Stimulated activated CD4-positive, alpha-beta T cell treated with anti-CD3 and anti-CD28 coated beads, Interleukin-12 subunit alpha, Interleukin-12 subunit beta, amount 100 ng/mL, for 24 hours (primary cell): Measurements from ENCODE around the gene TMEM185A.
"Not testable (repeated sequence)": the region's sequence is repeated elsewhere in the genome, so short reads cannot be mapped to it uniquely, and the experiment has no call there.

ENCODE experiments used
- DNase-seq, 2 experiments: peaks; one replicate each; pipeline ENCODE4 v3.0.0-alpha.2; 2020; ENCODE audit warnings: low read depth in 2 of 2

TMEM185A gene

DNA sequence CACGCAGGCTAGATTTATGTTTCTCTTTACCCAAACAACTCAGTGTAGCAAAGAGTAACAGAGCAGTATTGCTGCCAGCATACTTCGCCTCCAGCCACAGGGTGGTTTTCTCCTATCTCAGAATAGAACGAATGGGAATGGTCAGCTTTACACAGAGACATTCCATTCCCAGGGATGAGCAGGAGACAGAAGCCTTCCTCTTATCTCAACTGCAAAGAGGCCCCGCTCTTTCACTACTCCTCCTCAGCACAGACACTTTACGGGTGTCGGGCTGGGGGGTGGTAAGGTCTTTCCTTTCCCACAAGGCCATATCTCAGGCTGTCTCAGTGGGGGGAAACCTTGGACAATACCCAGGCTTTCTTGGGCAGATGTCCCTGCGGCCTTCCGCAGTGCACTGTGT lies 4.8 kb downstream of the TMEM185A start:
- not testable (repeated sequence) for DNase-seq

DNA sequence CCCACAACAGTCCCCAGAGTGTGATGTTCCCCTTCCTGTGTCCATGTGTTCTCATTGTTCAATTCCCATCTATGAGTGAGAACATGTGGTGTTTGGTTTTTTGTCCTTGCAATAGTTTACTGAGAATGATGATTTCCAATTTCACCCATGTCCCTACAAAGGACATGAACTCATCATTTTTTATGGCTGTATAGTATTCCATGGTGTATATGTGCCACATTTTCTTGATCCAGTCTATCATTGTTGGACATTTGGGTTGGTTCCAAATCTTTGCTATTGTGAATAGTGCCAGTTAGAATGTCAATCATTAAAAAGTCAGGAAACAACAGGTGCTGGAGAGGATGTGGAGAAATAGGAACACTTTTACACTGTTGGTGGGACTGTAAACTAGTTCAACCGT lies 11.9 kb downstream of the TMEM185A start:
- DNase-seq = not testable (repeated sequence)

DNA sequence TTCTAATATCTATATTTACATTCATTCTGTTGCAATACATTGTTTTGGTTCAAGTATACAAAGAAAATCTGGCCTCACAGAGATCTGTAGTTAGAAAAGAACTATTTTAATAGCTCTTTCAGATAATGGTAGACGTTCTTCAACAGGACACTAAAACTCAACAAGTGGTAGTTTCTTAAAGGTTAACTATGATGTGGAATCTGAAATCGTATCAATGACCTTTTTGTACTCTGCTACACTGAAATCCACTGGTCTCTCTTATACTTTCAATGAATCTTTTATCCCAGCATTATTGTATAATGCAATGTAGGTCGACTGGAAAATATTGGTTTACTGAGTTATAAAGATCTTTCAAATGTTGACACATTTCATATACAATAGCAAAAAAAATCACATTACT lies 12.7 kb downstream of the TMEM185A start:
- DNase-seq = no peak

DNA sequence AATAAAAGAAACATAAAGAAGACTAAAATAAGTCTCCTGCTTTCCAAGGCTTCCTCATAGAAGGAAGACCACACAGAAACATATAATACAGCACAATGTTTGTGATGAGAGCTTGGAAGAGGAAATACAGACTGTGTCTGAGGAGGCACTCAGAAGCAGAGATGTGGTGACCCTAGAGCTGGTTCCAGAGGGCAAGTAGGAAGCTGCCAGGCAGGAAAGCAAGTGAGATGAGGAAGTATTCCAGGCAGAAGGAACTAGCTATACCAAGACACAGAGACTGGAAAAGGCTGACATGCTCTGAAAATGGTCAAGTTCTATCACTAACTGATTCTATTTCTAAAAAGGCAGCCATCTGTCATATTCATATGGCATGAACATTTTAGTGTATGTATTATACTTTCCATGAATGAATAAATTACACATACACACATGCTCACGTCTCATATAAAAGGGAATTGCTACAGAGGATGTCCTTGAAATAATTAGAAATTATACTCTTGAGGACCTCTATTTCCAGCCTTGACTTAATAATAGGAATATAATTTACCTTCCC lies 19.9 kb downstream of the TMEM185A start:
- no peak for DNase-seq

DNA sequence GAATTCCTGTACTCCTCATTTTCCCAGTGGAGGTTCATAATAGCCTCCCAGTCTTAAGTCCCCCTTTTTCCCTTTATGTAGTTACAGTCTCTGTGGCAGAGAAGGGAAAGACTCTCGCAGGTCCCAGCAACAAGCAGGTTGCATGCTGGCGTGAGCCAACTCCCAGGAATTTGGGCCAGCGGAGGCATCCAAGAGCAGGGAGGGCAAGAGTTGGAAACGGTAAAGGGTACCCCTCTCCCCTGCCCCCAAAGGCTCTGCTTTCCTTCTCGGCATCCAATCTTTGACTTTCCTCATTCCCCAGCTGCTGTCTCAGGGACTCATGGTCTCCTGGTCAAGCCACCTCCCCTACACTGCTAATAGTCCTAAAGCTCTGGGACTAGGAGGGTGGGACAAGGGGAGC lies 21.1 kb downstream of the TMEM185A start:
- no peak for DNase-seq

DNA sequence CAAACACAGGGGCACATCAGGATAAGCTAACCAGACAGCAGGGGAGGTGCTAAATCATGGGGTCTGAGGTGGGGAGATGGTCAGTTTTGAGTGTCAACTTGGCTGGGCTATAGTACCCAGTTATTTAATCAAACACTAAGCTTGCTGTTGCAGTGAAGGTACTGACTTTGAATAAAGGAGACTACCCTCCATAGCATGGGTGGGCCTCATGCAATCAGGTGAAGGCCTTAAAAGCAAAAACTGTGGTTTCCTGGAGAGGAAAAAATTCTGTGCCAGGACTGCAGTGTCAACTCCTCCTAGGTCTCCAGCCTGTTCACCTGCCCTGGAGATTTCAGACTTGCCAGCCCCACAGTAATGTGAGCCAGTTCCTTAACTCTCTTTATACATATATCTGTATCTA lies 23.9 kb downstream of the TMEM185A start:
- DNase-seq = no peak

DNA sequence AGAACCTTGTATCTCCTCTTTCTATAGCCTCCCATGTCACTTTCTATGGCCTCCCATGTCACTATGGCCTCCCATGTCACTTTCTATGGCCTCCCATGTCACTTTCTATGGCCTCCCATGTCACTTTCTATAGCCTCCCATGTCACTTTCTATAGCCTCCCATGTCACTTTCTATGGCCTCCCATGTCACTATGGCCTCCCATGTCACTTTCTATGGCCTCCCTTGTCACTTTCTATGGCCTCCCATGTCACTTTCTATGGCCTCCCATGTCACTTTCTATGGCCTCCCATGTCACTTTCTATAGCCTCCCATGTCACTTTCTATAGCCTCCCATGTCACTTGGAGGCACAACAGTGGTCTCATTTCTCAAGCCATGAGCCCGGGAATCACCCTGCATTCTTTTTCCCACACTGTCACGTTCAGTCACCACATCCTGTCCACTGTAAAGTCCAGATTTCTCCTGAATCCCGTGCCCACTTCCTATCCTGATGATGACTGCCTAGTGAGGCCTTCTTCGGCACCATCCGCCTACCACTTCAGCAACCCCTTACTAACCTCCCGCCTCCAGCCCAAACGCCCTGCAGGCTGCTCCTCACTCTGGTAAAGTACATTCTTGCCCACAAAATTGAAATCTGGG lies 26.2 kb downstream of the TMEM185A start:
- not testable (repeated sequence) for DNase-seq

DNA sequence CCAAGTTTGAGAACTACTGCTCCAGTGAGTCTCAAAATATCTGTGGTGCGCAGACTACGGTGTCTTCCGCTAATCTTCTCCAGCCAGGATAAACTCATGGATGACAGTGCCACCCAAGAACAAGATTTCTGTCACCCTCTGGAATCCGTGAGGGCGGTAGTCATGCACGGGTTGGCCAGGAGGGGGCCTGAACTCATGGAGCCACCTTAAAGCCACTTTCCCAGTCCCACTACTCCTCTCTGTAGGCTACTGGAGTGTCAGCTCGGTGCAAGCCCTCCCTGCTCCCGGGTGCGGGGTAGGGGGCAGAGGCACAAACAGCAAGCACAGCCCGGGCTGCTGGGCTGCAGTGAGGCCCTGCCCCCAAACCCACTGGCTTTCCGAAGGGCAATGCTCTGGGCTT lies 33.0 kb downstream of the TMEM185A start:
- not testable (repeated sequence) for DNase-seq

DNA sequence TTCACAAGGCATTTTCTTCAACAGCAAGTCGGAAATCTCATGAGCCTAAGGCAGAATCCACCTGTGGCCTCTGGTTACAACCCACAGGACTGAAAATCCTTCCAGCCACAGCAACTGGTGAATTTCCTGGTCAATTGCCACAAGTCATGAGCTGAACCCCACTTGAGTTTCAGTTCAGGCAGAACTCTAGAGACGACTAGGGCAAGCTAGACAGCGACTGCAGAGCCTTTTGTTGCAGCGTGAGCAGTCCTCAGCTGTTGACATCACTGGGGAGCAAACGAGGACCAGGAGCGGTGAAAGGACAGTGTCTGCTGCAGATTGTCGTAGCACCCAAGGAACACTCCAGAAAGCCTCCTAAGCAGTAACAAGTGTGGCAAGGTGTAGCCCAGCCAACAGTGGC lies 35.6 kb downstream of the TMEM185A start:
- DNase-seq = not testable (repeated sequence)

DNA sequence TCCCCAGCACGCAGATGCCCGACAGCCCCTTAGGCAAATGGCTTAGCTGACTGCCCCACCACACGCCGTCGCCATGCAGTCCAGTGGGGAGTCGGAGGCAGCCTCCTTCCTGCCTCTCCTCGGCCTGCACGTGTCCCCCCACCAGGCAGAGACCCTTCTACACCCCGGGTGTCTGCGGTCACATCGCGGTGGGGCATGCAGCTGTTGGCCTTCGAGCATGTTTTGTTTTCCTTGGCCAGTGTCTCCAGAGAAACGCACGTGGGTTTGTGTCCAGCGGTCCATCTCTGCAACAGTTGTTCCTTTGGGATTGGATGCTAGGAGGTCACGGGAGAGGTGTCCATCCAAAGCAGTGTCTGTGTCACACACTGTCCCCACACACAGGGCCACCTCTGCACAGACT lies 36.4 kb downstream of the TMEM185A start, which contains the start of gene HSFX2:
Gene HSFX2, minus strand, starts transcription at position 101 of the 400 bp plus-strand sequence. CDS start 614 bp downstream, outside the sequence.
- DNase-seq = not testable (repeated sequence)

DNA sequence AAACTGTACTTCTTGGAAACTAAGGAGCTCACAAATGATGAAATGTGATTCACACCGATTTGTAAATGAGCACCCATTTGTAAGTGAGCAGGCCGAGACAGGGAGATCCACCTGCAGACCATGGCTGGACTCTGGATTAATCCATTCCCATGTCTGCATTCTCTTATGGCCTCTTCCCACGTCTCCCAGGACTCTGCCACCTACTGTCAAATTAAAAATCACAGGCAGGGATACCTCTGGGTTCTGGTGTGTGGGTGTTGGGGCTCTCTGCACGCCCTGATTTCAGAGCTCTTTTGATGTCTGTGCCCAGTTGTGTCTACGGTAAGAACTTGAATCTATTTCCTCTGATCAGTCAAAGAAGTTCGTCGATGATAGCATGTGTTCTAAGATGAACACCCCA lies 40.6 kb downstream of the TMEM185A start:
- not testable (repeated sequence) for DNase-seq

DNA sequence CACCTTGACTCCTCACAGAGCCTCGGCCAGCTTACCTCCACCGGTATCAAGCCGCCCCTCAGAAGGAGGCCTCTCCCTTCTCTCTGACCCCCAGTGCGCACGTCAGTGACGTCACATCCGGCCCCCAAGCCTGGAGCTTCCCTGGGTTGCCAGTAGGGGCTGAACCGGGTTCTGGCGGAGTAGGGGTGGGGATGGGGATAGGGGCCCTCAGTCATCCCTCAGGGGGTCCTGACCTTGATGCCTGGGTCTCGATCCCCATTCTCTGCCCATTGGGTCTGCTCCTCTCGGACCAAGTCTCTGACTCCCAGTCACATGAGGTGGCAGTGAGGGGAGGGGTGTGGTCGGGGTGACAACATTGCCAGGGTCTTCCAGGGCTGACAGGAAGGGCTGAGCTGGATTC lies 44.2 kb downstream of the TMEM185A start, which contains the start of gene MAGEA9B:
Gene MAGEA9B, minus strand, starts transcription at position 101 of the 400 bp plus-strand sequence. CDS start 4,280 bp downstream, outside the sequence.
- DNase-seq = not testable (repeated sequence)

DNA sequence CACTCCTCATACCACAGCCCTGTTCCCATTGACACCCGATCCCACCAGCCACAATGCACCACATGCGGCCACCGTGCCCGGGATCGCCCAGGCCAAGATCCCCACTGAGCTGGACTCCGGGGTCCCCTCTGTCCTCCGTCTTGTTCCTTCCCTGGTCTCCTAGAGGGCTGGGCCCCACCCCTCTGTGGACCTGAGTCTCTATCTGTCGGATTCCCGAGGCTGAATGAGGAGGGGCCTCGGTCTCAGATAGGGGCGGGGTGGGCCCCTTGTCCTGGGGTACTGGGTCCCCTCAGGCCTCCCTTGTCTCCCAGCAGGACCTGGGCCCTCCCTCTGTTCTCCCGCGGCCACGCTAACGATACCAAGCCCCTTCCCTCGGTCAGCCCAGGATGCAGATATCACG lies 46.0 kb downstream of the TMEM185A start:
- not testable (repeated sequence) for DNase-seq

DNA sequence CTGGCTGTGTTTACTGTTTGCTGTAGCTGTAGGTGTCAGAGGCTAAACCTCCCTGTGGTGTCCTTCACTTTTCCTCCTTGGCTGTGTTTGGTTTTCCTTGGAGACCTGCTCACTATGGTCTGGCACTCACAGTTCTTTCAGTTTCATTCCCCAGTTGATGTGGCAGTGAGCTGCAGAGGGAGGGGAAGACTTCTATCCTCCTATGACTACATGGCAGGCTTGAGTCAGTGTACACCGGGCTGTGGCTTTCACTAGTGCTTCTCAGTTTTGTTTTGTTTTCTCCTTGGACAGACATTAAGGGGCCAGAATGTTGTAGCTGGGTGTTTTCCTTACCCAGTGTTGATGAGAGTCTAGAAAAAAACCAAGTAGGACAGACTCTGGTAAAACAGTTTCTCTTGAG lies 58.1 kb downstream of the TMEM185A start:
- DNase-seq = not testable (repeated sequence)

DNA sequence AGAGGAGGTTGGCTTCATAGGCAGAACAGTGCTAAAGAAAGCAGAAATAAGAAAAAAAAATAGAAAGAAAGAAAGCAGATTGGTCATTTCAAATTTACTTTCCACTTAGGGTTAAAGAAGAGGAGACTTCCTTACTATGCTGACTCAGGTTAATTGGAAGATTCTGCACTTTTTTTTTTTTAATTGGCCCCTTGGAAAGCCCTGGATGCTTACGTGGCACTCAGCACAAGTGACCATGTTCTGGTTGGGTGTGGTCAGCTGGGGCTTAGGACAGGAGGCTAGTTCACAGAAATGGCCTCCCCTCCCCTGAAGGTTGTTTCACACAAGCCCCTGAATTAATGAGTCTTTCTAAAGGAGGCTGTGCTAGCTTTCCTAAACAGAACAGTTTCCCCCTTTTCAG lies 58.8 kb downstream of the TMEM185A start:
- no peak for DNase-seq

DNA sequence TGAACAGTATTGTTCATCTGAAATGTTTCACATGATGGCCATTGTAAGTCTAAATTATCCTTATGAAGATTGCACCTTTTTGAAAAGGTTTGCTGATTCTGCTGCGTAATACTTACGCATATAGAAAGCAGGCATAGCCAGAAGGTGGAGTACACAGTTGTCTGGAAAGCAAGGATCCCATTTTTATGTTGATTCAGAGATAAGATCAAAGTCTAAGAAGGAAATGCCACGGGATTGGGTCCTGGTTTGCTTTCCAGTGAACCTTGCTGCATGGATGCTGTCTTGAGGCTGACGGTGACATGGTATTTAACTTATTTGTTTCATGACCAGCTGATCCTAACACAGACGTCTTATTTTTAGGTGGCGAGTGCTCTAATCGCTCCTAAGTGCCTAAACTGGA lies 59.8 kb downstream of the TMEM185A start:
- no peak for DNase-seq

DNA sequence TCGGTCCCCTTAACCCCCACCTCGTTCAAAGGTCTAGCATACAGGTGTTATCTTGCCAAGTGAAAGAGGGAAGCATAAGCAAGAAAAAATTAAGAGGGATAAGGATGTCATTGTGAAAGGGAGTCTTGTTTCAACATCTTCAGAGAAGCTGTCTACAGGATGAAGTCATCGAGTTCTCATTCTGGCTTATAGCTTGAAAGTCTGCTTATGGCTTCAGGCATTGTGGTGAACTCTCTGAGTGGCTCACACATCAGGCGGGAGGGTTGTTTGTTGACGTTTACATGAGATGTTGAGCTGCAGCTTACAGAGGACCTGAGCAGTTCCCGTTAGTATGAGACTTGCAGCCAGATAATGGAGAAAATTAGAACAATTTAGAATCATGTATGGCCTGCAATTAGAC lies 60.9 kb downstream of the TMEM185A start:
- DNase-seq = no peak

DNA sequence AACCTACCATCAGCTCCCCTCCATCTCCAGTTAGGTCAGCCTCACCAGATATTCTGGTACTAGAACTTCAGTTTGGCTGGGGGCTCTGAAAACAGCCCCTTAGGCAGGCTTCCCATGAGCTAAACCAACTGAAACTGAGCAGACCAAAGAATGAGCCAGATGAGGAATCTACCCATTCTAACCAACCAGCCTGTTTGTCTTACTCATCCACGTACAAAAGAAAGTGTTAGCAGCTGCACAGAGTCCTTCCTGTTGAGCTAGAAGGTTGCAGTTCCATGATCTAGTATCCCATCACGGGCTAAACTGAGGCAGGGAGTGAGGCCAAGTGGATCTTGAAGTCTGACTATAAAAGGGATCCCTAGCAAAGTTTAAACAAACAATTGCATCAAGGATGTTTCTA lies 61.8 kb downstream of the TMEM185A start:
- no peak for DNase-seq

DNA sequence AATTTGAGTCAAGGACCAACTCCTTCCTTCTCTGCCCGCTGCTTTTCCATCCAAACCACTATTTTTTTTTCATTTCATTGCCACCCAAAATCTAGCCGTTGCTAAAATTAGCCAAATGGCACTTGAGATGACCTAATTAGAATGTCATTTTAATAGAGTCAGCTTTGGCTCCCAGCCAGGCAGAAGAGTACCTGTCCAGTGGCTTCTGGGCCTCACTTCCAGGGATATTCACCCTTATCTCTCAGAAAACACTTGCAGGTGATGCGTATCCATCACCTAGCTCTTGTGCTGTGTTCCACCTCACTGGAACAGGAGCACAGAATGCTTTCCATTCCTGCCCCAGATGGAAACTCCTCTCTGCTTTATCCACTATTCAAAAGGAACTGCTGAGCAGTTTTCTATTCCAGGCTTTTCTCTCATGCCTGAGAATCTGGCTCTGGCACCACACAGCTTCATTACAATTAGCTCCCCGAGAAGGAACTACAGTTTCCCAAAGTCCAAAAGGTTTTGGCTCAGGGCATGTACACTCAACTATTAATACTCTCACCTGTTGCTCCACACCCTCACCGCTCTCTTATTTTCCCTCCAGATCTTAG lies 62.8 kb downstream of the TMEM185A start:
- no peak for DNase-seq

DNA sequence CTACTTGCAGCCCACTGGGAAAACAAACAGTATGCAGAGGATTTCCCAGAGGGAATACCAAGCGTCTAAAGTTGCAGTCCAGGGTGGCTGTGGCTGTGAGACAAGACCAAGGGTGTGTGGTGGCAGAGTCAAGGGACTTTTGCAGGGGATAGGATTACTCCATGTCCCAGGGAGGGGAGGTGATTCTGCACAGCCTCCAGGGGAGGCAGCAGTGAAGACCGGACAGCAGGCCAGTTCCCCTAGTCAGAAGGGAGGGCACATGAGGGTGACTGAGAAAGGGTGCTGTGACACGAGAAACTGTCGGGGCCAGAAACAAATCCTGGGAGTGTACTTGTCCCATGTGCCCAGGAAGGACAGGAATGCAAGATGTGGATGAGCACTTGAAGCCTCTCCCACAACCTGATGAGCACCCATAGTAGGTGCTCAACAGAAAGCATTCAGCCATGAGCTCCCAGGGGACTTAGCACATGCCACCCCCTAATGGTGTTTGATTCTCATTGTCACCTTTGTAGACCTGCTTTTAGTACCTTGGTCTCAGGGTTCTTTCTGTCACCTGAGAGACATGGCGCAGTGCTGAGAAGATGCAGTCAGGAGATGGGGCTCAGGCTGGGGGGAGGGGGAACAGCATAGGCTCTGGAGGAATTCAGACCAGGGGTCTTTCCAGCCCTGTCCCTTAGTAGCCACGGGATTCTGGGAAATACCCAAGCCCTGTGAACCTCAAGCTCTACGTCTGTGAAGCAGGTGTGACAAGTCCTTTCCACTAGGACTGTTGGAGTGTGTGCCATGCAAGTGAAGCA lies 63.8 kb downstream of the TMEM185A start:
- DNase-seq = no peak

DNA sequence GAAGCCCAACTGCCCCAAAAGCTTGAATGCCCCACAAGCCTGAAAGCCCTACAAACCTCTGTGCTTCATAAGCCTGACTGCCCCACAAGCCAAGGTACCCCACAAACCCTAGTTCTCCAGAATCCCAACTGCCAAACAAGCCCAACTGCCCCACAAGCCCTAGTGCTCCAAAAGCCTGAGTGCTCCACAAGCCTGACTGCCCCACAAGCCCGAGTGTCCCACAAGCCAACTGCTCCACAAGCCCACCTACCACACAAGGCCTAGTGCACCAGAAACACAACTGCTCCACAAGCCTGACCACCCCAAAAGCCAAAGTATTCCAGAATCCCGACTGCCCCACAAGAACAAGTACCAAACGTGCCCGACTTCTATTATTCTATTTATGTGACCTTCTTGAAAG lies 68.2 kb downstream of the TMEM185A start:
- no peak for DNase-seq

DNA sequence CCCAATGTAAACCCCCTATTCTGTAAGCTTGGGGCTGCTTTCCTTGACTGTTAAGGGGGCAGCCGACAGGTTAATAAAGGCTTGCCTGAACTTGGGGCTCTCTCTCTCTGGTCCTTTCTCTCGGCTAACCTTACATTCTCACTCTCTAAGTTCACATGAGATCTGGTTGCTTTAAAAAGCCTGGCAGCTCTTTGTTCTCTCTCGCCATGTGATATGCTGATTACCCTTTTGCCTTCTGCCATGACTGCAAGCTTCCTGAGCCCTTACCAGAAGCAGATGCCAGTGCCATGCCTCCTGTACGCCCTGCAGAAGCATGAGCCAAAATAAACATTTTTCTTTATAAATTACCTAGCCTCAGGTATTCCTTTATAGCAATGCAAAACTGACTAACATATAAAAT lies 76.3 kb downstream of the TMEM185A start:
- not testable (repeated sequence) for DNase-seq

DNA sequence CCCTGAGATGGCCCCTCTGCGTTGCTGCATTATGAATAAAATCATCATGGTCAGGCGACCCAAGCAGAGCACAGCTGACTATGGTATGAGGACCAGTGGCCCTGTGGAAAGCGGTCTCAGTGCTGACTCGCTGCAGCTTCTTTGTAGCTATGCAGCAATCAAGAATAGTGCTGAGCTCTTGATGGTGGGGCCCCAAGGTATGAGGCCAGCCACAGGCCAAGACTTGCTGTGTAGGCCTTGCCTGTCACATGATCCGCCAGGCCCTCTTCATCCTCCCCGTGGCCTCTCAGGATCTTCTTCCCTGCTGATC lies 79.7 kb downstream of the TMEM185A start:
- DNase-seq = not testable (repeated sequence)
